Thyroid gland (tissue), 4 donors: ENCODE measurements around the gene TSFM. TPM values are rescaled to one million over a fixed set of nuclear protein-coding genes. Genes with fewer than 3 reads are reported as not detected.

Source experiments
- DNase-seq, 2 donors: peaks; one replicate each; pipeline ENCODE4 v3.0.0-alpha.2; 2019
- H3K27ac ChIP-seq, 3 donors: fragments of 200-600 bp; sonication (generic); 1 replicate in 2 of 3; 2 replicates in 1 of 3; pipeline ENCODE4 v1.5.1; 2016 to 2019; ENCODE audit warnings: mild to moderate bottlenecking in 1 of 3, moderate library complexity in 1 of 3
- H3K27me3 ChIP-seq: fragments of 200-600 bp; sonication (generic); one replicate; pipeline ENCODE4 v1.5.1; 2019
- H3K36me3 ChIP-seq, 2 donors: fragments of 200-600 bp; sonication (generic); one replicate each; pipeline ENCODE4 v1.5.1; 2016 to 2019
- H3K4me1 ChIP-seq, 2 donors: fragments of 200-600 bp; sonication (generic); one replicate each; pipeline ENCODE4 v1.5.1; 2017 to 2019
- H3K4me3 ChIP-seq, 3 donors: fragments of 200-600 bp; sonication (generic); replicated peaks in 1 of 3; 1 replicate in 2 of 3; 2 replicates in 1 of 3; pipeline ENCODE4 v1.5.1; 2016; ENCODE audit warnings: mild to moderate bottlenecking in 1 of 3
- H3K9me3 ChIP-seq: fragments of 200-600 bp; sonication (generic); one replicate; pipeline ENCODE4 v1.5.1; 2017
- POLR2A ChIP-seq, 2 donors: fragments of 450-650 bp; IDR thresholded peaks; one replicate each; pipeline ENCODE4 v1.6.1; 2017; ENCODE audit warnings: antibody characterized with exemption in 2 of 2, mild to moderate bottlenecking in 2 of 2, moderate library complexity in 1 of 2
- WGBS, 2 donors: methylation state at CpG; one replicate each; pipeline ENCODE4 v1.1.5; 2017; 5-methylcytosine and 5-hydroxymethylcytosine counted together
- intact Hi-C: fragments of 100-400 bp; cut with DNase I; formaldehyde crosslinking; loops from one replicate; pipeline ENCODE4 v1.15.1; 2023
- total RNA-seq, 4 donors: library from RNA; depleted of rRNA; stranded (reverse); fragments of >200 nt; gene quantifications; one replicate each; pipeline ENCODE4 v1.2.3, GENCODE V29; 2016
- TF ChIP-seq, protein P1 (sequence below), 6 experiments: fragments of 200-600 bp in 3 of 6; fragments of 450-650 bp in 3 of 6; sonication (generic) in 3 of 6; IDR thresholded peaks; one replicate each; pipeline ENCODE4 v1.5.1; 2016 to 2019; ENCODE audit warnings: antibody characterized with exemption in 6 of 6, mild to moderate bottlenecking in 2 of 6, inconsistent platforms in 1 of 6, moderate library complexity in 1 of 6

TSFM gene
- total RNA-seq, 4 donors from 2014 or later = 19.4 to 32.0 (median 25.5) TPM

DNA sequence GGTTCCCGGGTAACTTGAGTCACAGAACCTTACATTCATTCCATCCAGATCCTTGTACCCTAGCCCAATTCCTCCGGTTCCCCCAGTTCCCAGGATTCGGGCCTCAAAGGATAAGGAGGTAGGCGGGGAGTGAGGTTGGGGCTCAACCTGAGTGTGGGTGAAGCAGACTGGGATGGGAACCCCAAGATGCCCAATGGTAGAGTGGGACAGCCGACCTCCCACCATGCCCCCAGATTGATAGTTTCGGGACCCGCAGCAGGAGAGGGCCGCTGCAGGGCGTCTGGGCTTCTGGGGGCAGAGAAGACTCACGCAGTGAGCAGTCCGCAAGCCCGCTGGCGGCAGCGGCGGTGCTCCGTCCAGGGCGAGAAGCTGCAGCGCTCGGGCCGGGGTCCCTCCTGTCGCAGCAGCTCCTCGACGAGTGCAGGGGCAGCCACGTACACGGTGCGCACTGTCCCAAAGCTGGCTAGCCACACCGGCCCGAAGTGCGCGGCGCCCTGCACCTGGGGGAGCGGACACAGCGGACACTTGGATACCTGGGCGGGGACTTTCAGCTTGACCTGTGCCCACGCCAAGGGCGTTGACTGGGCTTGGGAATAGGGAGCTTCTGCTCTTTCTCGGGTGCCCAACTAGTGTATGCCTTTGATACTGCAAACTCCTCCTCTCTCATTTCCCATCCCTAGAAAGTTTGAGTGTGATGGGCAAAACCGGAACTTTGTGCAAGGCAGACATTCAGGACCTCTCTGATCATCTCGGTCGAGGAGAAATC is 16.7 kb upstream of the TSFM start:
- peak overlapping the region in 2 of 3 donors; percentile 27 to 49 for H3K27ac ChIP-seq
- peak; percentile 52 to 53 for DNase-seq
- WGBS, 2 donors = 2 to 7% methylated on average over 14 to 22 of the region's 40 CpGs
- no peaks in the 10 kb centered on the region for H3K36me3 ChIP-seq
- intact Hi-C loops = no loop called here
- no peak for TF ChIP-seq POLR2A (IDR thresholded peaks at IDR 0.05)
- TF ChIP-seq, protein P1, sequence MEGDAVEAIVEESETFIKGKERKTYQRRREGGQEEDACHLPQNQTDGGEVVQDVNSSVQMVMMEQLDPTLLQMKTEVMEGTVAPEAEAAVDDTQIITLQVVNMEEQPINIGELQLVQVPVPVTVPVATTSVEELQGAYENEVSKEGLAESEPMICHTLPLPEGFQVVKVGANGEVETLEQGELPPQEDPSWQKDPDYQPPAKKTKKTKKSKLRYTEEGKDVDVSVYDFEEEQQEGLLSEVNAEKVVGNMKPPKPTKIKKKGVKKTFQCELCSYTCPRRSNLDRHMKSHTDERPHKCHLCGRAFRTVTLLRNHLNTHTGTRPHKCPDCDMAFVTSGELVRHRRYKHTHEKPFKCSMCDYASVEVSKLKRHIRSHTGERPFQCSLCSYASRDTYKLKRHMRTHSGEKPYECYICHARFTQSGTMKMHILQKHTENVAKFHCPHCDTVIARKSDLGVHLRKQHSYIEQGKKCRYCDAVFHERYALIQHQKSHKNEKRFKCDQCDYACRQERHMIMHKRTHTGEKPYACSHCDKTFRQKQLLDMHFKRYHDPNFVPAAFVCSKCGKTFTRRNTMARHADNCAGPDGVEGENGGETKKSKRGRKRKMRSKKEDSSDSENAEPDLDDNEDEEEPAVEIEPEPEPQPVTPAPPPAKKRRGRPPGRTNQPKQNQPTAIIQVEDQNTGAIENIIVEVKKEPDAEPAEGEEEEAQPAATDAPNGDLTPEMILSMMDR (IDR thresholded peaks at IDR 0.05) = no peak
- H3K4me1 ChIP-seq = peaks cover 29 to 45% of the 10 kb centered on the region in 2 donors
- H3K9me3 ChIP-seq = no peaks in the 10 kb centered on the region
- no peaks in the 10 kb centered on the region for H3K27me3 ChIP-seq
- H3K4me3 ChIP-seq = peak overlapping the region; percentile 10 to 37 (median 18)

DNA sequence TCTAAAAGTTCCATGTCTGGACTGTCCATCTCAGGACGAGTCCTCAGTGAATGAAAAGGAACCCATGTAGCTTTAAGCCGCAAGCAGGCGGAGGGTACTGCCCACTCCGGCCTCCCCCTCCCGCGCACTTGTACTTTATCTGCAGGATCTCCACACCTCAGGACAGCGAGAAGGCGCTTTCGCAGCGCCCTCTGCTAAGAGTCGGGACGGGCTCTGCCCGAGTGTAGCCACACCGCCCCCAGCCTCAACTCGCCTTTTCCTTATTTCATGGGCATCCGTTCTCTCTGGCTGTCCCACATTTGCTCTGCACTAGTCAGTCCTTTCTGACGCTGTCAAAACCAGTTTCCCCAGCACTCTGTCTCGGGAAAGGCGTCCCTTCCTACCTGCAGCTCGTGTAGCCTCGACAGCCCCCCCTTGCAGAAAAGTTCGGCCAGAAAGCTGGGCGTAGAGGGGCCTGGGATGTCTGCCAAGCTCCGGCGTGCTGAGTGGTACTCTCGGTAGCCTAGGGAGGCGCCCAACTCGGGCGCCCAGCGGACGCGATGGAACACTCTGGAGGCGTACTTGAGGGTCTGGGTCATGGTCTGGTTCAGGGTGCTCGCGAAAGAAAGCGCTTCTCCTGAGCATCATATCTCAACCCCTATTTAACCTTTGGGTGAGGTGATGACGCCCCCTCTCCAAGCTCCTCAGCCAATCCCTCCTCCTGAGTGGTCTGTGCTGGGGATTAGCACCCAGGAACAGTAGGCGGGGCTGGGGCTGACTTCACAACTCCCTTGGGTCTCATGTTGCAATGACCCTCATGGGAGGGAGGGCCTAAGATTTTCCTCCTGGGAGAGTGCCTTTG is 15.9 kb upstream of the TSFM start, which contains the start of gene CYP27B1:
CYP27B1 (minus strand) TSS at position 615 of the 841 bp plus-strand sequence; CDS start at position 578, 37 bp downstream.
- Histone ChIP-seq H3K27ac (peak within 1 kb of the TSS in 2 of 3 donors; percentile 27 to 49), H3K9me3 (no peaks in the 10 kb centered on the region), H3K4me1 (peaks cover 36 to 52% of the 10 kb centered on the region in 2 donors), H3K27me3 (no peaks in the 10 kb centered on the region), H3K36me3 (no peaks in the 10 kb centered on the region), H3K4me3 (peak within 1 kb of the TSS; percentile 10 to 37 (median 18))
- intact Hi-C loops = no loop called here
- peak in 1 of 2 donors; percentile 3 for TF ChIP-seq POLR2A (IDR thresholded peaks at IDR 0.05)
- TF ChIP-seq, protein P1 (IDR thresholded peaks at IDR 0.05) = no peak
- WGBS, 2 donors = 4 to 5% methylated on average over 34 of the region's 38 CpGs
- DNase-seq = peak; percentile 91 to 97

DNA sequence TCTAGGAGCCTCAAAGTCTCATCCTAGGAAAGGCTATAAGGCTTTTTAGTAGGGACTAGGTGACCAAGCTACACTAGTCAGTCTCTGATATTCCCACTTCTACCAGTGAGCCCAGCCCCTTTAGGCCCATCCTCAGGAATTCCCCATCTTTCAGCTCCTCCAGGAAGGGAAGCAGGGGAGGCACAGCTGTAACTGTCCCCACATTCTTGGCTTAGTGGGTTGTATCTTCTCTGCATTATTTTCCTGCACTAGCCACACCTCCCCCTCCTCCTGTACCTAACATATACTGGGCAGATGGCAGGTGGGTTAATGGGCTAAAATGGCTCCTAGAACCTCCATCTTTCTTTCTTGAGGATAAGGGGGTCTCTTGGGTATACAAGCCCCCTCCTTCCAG is 15.3 kb upstream of the TSFM start:
- intact Hi-C loops = no loop called here
- Histone ChIP-seq H3K27ac (peak overlapping the region in 2 of 3 donors; percentile 24 to 27), H3K9me3 (no peaks in the 10 kb centered on the region), H3K4me1 (peaks cover 36 to 52% of the 10 kb centered on the region in 2 donors), H3K36me3 (no peaks in the 10 kb centered on the region), H3K4me3 (no peak overlapping the region), H3K27me3 (no peaks in the 10 kb centered on the region)
- TF ChIP-seq POLR2A (IDR thresholded peaks at IDR 0.05) = no peak
- TF ChIP-seq, protein P1 (IDR thresholded peaks at IDR 0.05) = no peak
- DNase-seq = no peak

- H3K9me3 ChIP-seq = no peaks in the 10 kb centered on the region
- no peaks in the 10 kb centered on the region for H3K27me3 ChIP-seq
- TF ChIP-seq POLR2A (IDR thresholded peaks at IDR 0.05) = no peak
- TF ChIP-seq, protein P1 (IDR thresholded peaks at IDR 0.05) = no peak
- H3K4me1 ChIP-seq = peaks cover 37 to 52% of the 10 kb centered on the region in 2 donors
- 42 to 54% methylated on average over 3 of the region's 3 CpGs for WGBS, 2 donors
- H3K27ac ChIP-seq = peak overlapping the region in 2 of 3 donors; percentile 27 to 56
- no peak overlapping the region for H3K4me3 ChIP-seq
- DNase-seq = peak; percentile 67 to 75
- H3K36me3 ChIP-seq = no peaks in the 10 kb centered on the region
- intact Hi-C loops = no loop called here
Observed at GRCh38 chr12:57767876-57768275, 14.7 kb upstream of the TSFM start.
